Measurements from ENCODE around the gene YPEL3. TPM values are rescaled to one million over a fixed set of nuclear protein-coding genes. Genes with fewer than 3 reads are reported as not detected.

The YPEL3 gene
- total RNA-seq, 1 donor from 2014 or later: 9.6 TPM

- TF ChIP-seq CTCF (conservative IDR thresholded peaks at IDR 0.05): no peak
- Mint-ChIP-seq H3K4me1 (no peaks in the 10 kb centered on the region), H3K36me3 (ENCODE audit: low read depth) (peaks cover 13% of the 10 kb centered on the region), H3K27me3 (ENCODE audit: low read depth) (no peaks in the 10 kb centered on the region), H3K9me3 (no peaks in the 10 kb centered on the region), H3K4me3 (peak overlapping the region; percentile 41), H3K27ac (ENCODE audit: unreplicated experiment) (no peak overlapping the region)
- no peak for DNase-seq (ENCODE audit: low read depth, low spot score)
Measured at GRCh38 chr16:30084096-30084815, 11.8 kb downstream of the YPEL3 start.

- no peaks in the 10 kb centered on the region for H3K4me1 Mint-ChIP-seq
- peaks cover 13% of the 10 kb centered on the region for H3K36me3 Mint-ChIP-seq (ENCODE audit: low read depth)
- TF ChIP-seq CTCF (conservative IDR thresholded peaks at IDR 0.05): no peak
- no peaks in the 10 kb centered on the region for H3K27me3 Mint-ChIP-seq (ENCODE audit: low read depth)
- H3K9me3 Mint-ChIP-seq: no peaks in the 10 kb centered on the region
- H3K4me3 Mint-ChIP-seq: no peak overlapping the region
- DNase-seq (ENCODE audit: low read depth, low spot score): no peak
- no peak overlapping the region for H3K27ac Mint-ChIP-seq (ENCODE audit: unreplicated experiment)
Measured at GRCh38 chr16:30083216-30084055, 12.6 kb downstream of the YPEL3 start.

GRCh38 chr16:30082545-30083090, 13.4 kb downstream of the YPEL3 start:
- H3K27ac Mint-ChIP-seq (ENCODE audit: unreplicated experiment): peak overlapping the region; percentile 67
- no peaks in the 10 kb centered on the region for H3K9me3 Mint-ChIP-seq
- DNase-seq (ENCODE audit: low read depth, low spot score): no peak
- H3K36me3 Mint-ChIP-seq (ENCODE audit: low read depth): peaks cover 17% of the 10 kb centered on the region
- H3K27me3 Mint-ChIP-seq (ENCODE audit: low read depth): no peaks in the 10 kb centered on the region
- peaks cover 6% of the 10 kb centered on the region for H3K4me1 Mint-ChIP-seq
- H3K4me3 Mint-ChIP-seq: peak overlapping the region; percentile 34
- peak; percentile 31 for TF ChIP-seq CTCF (conservative IDR thresholded peaks at IDR 0.05)

GRCh38 chr16:30079480-30079879, 16.5 kb downstream of the YPEL3 start:
- H3K4me3 Mint-ChIP-seq: peak overlapping the region; percentile 49
- peaks cover 11% of the 10 kb centered on the region for H3K36me3 Mint-ChIP-seq (ENCODE audit: low read depth)
- TF ChIP-seq CTCF (conservative IDR thresholded peaks at IDR 0.05): no peak
- peaks cover 31% of the 10 kb centered on the region for H3K4me1 Mint-ChIP-seq
- no peaks in the 10 kb centered on the region for H3K9me3 Mint-ChIP-seq
- no peak overlapping the region for H3K27ac Mint-ChIP-seq (ENCODE audit: unreplicated experiment)
- no peaks in the 10 kb centered on the region for H3K27me3 Mint-ChIP-seq (ENCODE audit: low read depth)
- no peak for DNase-seq (ENCODE audit: low read depth, low spot score)

- Mint-ChIP-seq H3K36me3 (ENCODE audit: low read depth) (peaks cover 11% of the 10 kb centered on the region), H3K27ac (ENCODE audit: unreplicated experiment) (no peak overlapping the region), H3K4me3 (peak overlapping the region; percentile 27), H3K4me1 (peaks cover 31% of the 10 kb centered on the region), H3K27me3 (ENCODE audit: low read depth) (no peaks in the 10 kb centered on the region), H3K9me3 (no peaks in the 10 kb centered on the region)
- no peak for TF ChIP-seq CTCF (conservative IDR thresholded peaks at IDR 0.05)
- DNase-seq (ENCODE audit: low read depth, low spot score): no peak
Measured at GRCh38 chr16:30078744-30079143, 17.3 kb downstream of the YPEL3 start.
